GM23338 (cell line): Measurements from ENCODE around the gene CDKN1A. TPM values are rescaled to one million over a fixed set of nuclear protein-coding genes. Genes with fewer than 3 reads are reported as not detected.

Source experiments
- ATAC-seq: fragments of 200-7000 bp; cut with Tn5 transposase; 3 replicates; pipeline ENCODE4 v1.9.1; 2020
- DNase-seq: peaks from one replicate; pipeline ENCODE4 v3.0.0-alpha.2; 2015; ENCODE audit warnings: low spot score
- H2AFZ ChIP-seq: fragments of 200-600 bp; sonication (generic); 2 replicates; pipeline ENCODE4 v1.8.0; 2016; ENCODE audit warnings: antibody characterized with exemption, mild to moderate bottlenecking, moderate library complexity
- H3F3A ChIP-seq: fragments of 200-600 bp; sonication (generic); replicated peaks from 2 replicates; pipeline ENCODE4 v1.8.0; 2017; ENCODE audit warnings: antibody characterized with exemption, mixed run types, low read depth
- H3K27ac ChIP-seq: fragments of 200-600 bp; sonication (generic); 2 replicates; pipeline ENCODE4 v1.6.1; 2016; ENCODE audit warnings: low read depth
- H3K27me3 ChIP-seq: fragments of 200-600 bp; sonication (generic); 2 replicates; pipeline ENCODE4 v1.8.0; 2016; ENCODE audit warnings: mild to moderate bottlenecking, mixed run types, moderate library complexity; ENCODE audit not compliant: insufficient read depth
- H3K36me3 ChIP-seq: fragments of 200-600 bp; sonication (generic); 2 replicates; pipeline ENCODE4 v1.8.0; 2016; ENCODE audit warnings: mild to moderate bottlenecking; ENCODE audit not compliant: insufficient read depth
- H3K4me1 ChIP-seq: fragments of 200-600 bp; sonication (generic); 2 replicates; pipeline ENCODE4 v1.8.0; 2016; ENCODE audit warnings: mild to moderate bottlenecking, moderate library complexity; ENCODE audit not compliant: insufficient read depth
- H3K4me2 ChIP-seq: fragments of 200-600 bp; sonication (generic); 2 replicates; pipeline ENCODE4 v1.7.1; 2017; ENCODE audit warnings: mixed run types
- H3K4me3 ChIP-seq: fragments of 200-600 bp; sonication (generic); 2 replicates; pipeline ENCODE4 v1.6.1; 2016; ENCODE audit warnings: mixed run types
- H3K79me2 ChIP-seq: fragments of 200-600 bp; sonication (generic); replicated peaks from 2 replicates; pipeline ENCODE4 v1.8.0; 2017; ENCODE audit warnings: mild to moderate bottlenecking; ENCODE audit not compliant: insufficient read depth
- H3K9me2 ChIP-seq: fragments of 200-600 bp; sonication (generic); 2 replicates; pipeline ENCODE4 v1.8.0; 2017; ENCODE audit not compliant: insufficient read depth
- H4K20me1 ChIP-seq: fragments of 200-600 bp; sonication (generic); replicated peaks from 2 replicates; pipeline ENCODE4 v1.8.0; 2017; ENCODE audit warnings: mild to moderate bottlenecking; ENCODE audit not compliant: insufficient read depth
- H3K27ac Mint-ChIP-seq: 2 replicates; pipeline ENCODE4 v1.8.0; 2020; ENCODE audit warnings: inconsistent platforms, mild to moderate bottlenecking, moderate library complexity, mixed read lengths
- H3K27me3 Mint-ChIP-seq: 3 replicates; pipeline ENCODE4 v1.8.0; 2022; ENCODE audit warnings: low read depth, mild to moderate bottlenecking, moderate library complexity, mixed read lengths, inconsistent platforms; ENCODE audit not compliant: insufficient read depth, poor library complexity
- H3K36me3 Mint-ChIP-seq: 3 replicates; pipeline ENCODE4 v1.8.0; 2021; ENCODE audit warnings: low read depth, mild to moderate bottlenecking, inconsistent platforms, moderate library complexity, mixed read lengths
- H3K4me1 Mint-ChIP-seq: 3 replicates; pipeline ENCODE4 v1.8.0; 2020; ENCODE audit warnings: mild to moderate bottlenecking, inconsistent platforms, mixed read lengths
- H3K4me3 Mint-ChIP-seq: 3 replicates; pipeline ENCODE4 v1.8.0; 2021; ENCODE audit warnings: moderate library complexity, mild to moderate bottlenecking, inconsistent platforms, mixed read lengths
- H3K9me3 Mint-ChIP-seq: 3 replicates; pipeline ENCODE4 v1.8.0; 2020; ENCODE audit warnings: moderate library complexity, mild to moderate bottlenecking, inconsistent platforms, mixed read lengths
- CREB1 ChIP-seq: fragments of 250-450 bp; sonication (Bioruptor Pico); IDR thresholded peaks from 2 replicates; pipeline ENCODE4 v1.5.0; 2020; ENCODE audit warnings: low read depth, mild to moderate bottlenecking, moderate library complexity
- CTCF ChIP-seq, 2 experiments: fragments of 200-600 bp in 1 of 2; sonication (generic) in 1 of 2; conservative IDR thresholded peaks; 2 replicates each; pipeline versions ENCODE4 v1.5.1 to v1.6.1; 2016 to 2017; ENCODE audit warnings: antibody characterized with exemption in 2 of 2, low read depth in 2 of 2, mild to moderate bottlenecking in 2 of 2, moderate library complexity in 1 of 2
- ETS1 ChIP-seq: IDR thresholded peaks from 2 replicates; pipeline ENCODE4 v1.6.1; 2016; ENCODE audit warnings: antibody characterized with exemption
- EZH2 ChIP-seq: fragments of 200-600 bp; sonication (generic); IDR thresholded peaks from one replicate; pipeline ENCODE4 v1.8.0; 2017; ENCODE audit warnings: antibody characterized with exemption, mild to moderate bottlenecking, low read depth; ENCODE audit not compliant: unreplicated experiment
- EZH2phosphoT487 ChIP-seq: fragments of 200-600 bp; sonication (generic); IDR thresholded peaks from one replicate; pipeline ENCODE4 v1.8.1; 2018; ENCODE audit warnings: antibody characterized with exemption; ENCODE audit not compliant: unreplicated experiment
- JUNB ChIP-seq: IDR thresholded peaks from one replicate; pipeline ENCODE4 v1.6.1; 2016; ENCODE audit warnings: antibody characterized with exemption; ENCODE audit not compliant: unreplicated experiment
- NANOG ChIP-seq: IDR thresholded peaks from 2 replicates; pipeline ENCODE4 v1.6.1; 2016; ENCODE audit warnings: antibody characterized with exemption, borderline replicate concordance
- POLR2AphosphoS5 ChIP-seq: IDR thresholded peaks from 2 replicates; pipeline ENCODE4 v1.6.1; 2016; ENCODE audit warnings: antibody characterized with exemption, low read depth
- STAT1 ChIP-seq: IDR thresholded peaks from one replicate; pipeline ENCODE4 v1.6.1; 2016; ENCODE audit warnings: antibody characterized with exemption; ENCODE audit not compliant: unreplicated experiment
- ZNF114 ChIP-seq: fragments of 250-450 bp; sonication (Bioruptor Pico); IDR thresholded peaks from 2 replicates; pipeline ENCODE4 v1.5.0; 2020; ENCODE audit warnings: mild to moderate bottlenecking, moderate library complexity
- ZNF331 ChIP-seq: fragments of 250-450 bp; sonication (Bioruptor Pico); IDR thresholded peaks from 2 replicates; pipeline ENCODE4 v1.5.0; 2020; ENCODE audit warnings: low read depth, mild to moderate bottlenecking, moderate library complexity
- ZNF462 ChIP-seq: fragments of 250-450 bp; sonication (Bioruptor Pico); IDR thresholded peaks from 2 replicates; pipeline ENCODE4 v1.5.0; 2020; ENCODE audit warnings: mild to moderate bottlenecking, moderate library complexity
- polyA plus RNA-seq: library from polyadenylated mRNA; unstranded; fragments of >200 nt; fragmentation: Nextera tagmentation; extraction: Ambion mirVana; gene quantifications from 2 replicates; pipeline ENCODE4 v1.2.1, GENCODE V29; 2016
- total RNA-seq: library from RNA; depleted of rRNA; stranded (reverse); fragments of >200 nt; shearing (Covaris generic); gene quantifications from 2 replicates; pipeline ENCODE4 v1.2.3, GENCODE V29; 2014
- TF ChIP-seq, protein P1 (sequence below): IDR thresholded peaks from one replicate; pipeline ENCODE4 v1.6.1; 2018; ENCODE audit warnings: antibody characterized with exemption; ENCODE audit not compliant: unreplicated experiment

The CDKN1A gene
- total and polyA plus RNA-seq, 2 experiments from 2014 or later: 31.5 to 45.6 TPM

GRCh38 chr6:36649086-36649485 is 29.4 kb upstream of the CDKN1A start:
- Histone ChIP-seq H3F3A (no peaks in the 10 kb centered on the region), H3K9me2 (no peaks in the 10 kb centered on the region), H3K27ac (no peak overlapping the region), H3K79me2 (no peaks in the 10 kb centered on the region), H2AFZ (no peak overlapping the region), H4K20me1 (no peaks in the 10 kb centered on the region), H3K4me1 (peaks cover 9% of the 10 kb centered on the region; the same call in 1 of the 2 replicates), H3K36me3 (no peaks in the 10 kb centered on the region), H3K4me2 (no peak overlapping the region), H3K27me3 (no peaks in the 10 kb centered on the region), H3K4me3 (no peak overlapping the region)
- no peaks in the 10 kb centered on the region for H3K9me3 Mint-ChIP-seq
- no peak overlapping the region for H3K27ac Mint-ChIP-seq
- TF ChIP-seq POLR2AphosphoS5: no peak
- no peak for TF ChIP-seq CTCF (conservative IDR thresholded peaks at IDR 0.05; ENCODE audit: low read depth in 2 of 2)
- no peak for TF ChIP-seq EZH2phosphoT487
- TF ChIP-seq ETS1: no peak
- no peak for TF ChIP-seq NANOG
- TF ChIP-seq, protein P1, sequence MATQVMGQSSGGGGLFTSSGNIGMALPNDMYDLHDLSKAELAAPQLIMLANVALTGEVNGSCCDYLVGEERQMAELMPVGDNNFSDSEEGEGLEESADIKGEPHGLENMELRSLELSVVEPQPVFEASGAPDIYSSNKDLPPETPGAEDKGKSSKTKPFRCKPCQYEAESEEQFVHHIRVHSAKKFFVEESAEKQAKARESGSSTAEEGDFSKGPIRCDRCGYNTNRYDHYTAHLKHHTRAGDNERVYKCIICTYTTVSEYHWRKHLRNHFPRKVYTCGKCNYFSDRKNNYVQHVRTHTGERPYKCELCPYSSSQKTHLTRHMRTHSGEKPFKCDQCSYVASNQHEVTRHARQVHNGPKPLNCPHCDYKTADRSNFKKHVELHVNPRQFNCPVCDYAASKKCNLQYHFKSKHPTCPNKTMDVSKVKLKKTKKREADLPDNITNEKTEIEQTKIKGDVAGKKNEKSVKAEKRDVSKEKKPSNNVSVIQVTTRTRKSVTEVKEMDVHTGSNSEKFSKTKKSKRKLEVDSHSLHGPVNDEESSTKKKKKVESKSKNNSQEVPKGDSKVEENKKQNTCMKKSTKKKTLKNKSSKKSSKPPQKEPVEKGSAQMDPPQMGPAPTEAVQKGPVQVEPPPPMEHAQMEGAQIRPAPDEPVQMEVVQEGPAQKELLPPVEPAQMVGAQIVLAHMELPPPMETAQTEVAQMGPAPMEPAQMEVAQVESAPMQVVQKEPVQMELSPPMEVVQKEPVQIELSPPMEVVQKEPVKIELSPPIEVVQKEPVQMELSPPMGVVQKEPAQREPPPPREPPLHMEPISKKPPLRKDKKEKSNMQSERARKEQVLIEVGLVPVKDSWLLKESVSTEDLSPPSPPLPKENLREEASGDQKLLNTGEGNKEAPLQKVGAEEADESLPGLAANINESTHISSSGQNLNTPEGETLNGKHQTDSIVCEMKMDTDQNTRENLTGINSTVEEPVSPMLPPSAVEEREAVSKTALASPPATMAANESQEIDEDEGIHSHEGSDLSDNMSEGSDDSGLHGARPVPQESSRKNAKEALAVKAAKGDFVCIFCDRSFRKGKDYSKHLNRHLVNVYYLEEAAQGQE: no peak
- TF ChIP-seq JUNB: no peak
- no peak for TF ChIP-seq EZH2
- TF ChIP-seq CREB1 (CRISPR knock-in tag): no peak
- TF ChIP-seq ZNF462 (CRISPR knock-in tag): no peak
- TF ChIP-seq ZNF331 (CRISPR knock-in tag): no peak
- TF ChIP-seq ZNF114 (CRISPR knock-in tag): no peak
- no peak for TF ChIP-seq STAT1
- H3K36me3 Mint-ChIP-seq: no peaks in the 10 kb centered on the region; the same call in 2 of the 3 replicates
- peaks cover 10% of the 10 kb centered on the region for H3K27me3 Mint-ChIP-seq
- no peak for ATAC-seq
- no peak for DNase-seq
- H3K4me1 Mint-ChIP-seq: peaks cover 10% of the 10 kb centered on the region
- no peak overlapping the region for H3K4me3 Mint-ChIP-seq
